HepG2 (cell line): Measurements from ENCODE around the gene TBC1D1. TPM values are rescaled to one million over a fixed set of nuclear protein-coding genes. Genes with fewer than 3 reads are reported as not detected.

Experiments
- ARID2 ChIP-seq: sonication (generic); formaldehyde crosslinking; IDR thresholded peaks from 2 replicates; pipeline ENCODE4 v1.8.1; 2022; ENCODE audit warnings: mild to moderate bottlenecking, missing genetic modification reagents, borderline replicate concordance
- ARNT ChIP-seq: fragments of 450-650 bp; IDR thresholded peaks from 2 replicates; pipeline ENCODE4 v1.6.1; 2017
- ATF4 ChIP-seq, 2 experiments: fragments of 450-650 bp in 1 of 2; sonication (generic) in 1 of 2; formaldehyde crosslinking; IDR thresholded peaks; 2 replicates each; pipeline versions ENCODE4 v1.5.0 to v1.8.0; 2020 to 2022; ENCODE audit warnings: mild to moderate bottlenecking in 1 of 2, missing genetic modification reagents in 1 of 2
- ATF7 ChIP-seq, 2 experiments: fragments of 450-650 bp in 1 of 2; sonication (generic) in 1 of 2; formaldehyde crosslinking in 1 of 2; IDR thresholded peaks; 2 replicates each; pipeline versions ENCODE4 v1.4.0 to v1.6.1; 2016 to 2020; ENCODE audit warnings: antibody characterized with exemption in 1 of 2, mild to moderate bottlenecking in 1 of 2, missing genetic modification reagents in 1 of 2
- ATRX ChIP-seq: sonication (generic); formaldehyde crosslinking; IDR thresholded peaks from 2 replicates; pipeline ENCODE4 v1.4.0; 2020; ENCODE audit warnings: missing genetic modification reagents, borderline replicate concordance
- CHD4 ChIP-seq: fragments of 200-600 bp; sonication (generic); IDR thresholded peaks from 2 replicates; pipeline ENCODE4 v1.7.0; 2017; ENCODE audit warnings: mild to moderate bottlenecking, low read length, borderline replicate concordance
- HDAC2 ChIP-seq: sonication (generic); formaldehyde crosslinking; IDR thresholded peaks from 2 replicates; pipeline ENCODE4 v1.4.0; 2020; ENCODE audit warnings: missing genetic modification reagents
- JUNB ChIP-seq: sonication (generic); formaldehyde crosslinking; IDR thresholded peaks from 2 replicates; pipeline ENCODE4 v1.8.0; 2022; ENCODE audit warnings: missing genetic modification reagents, mild to moderate bottlenecking, borderline replicate concordance
- NCOA2 ChIP-seq: sonication (generic); formaldehyde crosslinking; IDR thresholded peaks from 2 replicates; pipeline ENCODE4 v1.8.0; 2022; ENCODE audit warnings: inconsistent platforms
- SALL2 ChIP-seq: sonication (generic); formaldehyde crosslinking; IDR thresholded peaks from 2 replicates; pipeline ENCODE4 v1.8.1; 2023; ENCODE audit warnings: mild to moderate bottlenecking, missing genetic modification reagents, inconsistent platforms
- SNAI1 ChIP-seq: sonication (generic); formaldehyde crosslinking; IDR thresholded peaks from 2 replicates; pipeline ENCODE4 v1.5.0; 2020; ENCODE audit warnings: mild to moderate bottlenecking, missing genetic modification reagents, borderline replicate concordance
- TBP ChIP-seq: sonication (generic); formaldehyde crosslinking; IDR thresholded peaks from 2 replicates; pipeline ENCODE4 v1.5.0; 2020; ENCODE audit warnings: missing genetic modification reagents
- TCF7 ChIP-seq: sonication (generic); IDR thresholded peaks from 2 replicates; pipeline ENCODE4 v1.6.1; 2016; ENCODE audit warnings: antibody characterized with exemption, low read depth
- TEAD3 ChIP-seq: optimal IDR thresholded peaks from 2 replicates; pipeline ENCODE3; 2016; ENCODE audit warnings: borderline replicate concordance
- THAP11 ChIP-seq: IDR thresholded peaks from 2 replicates; pipeline ENCODE4 v1.6.1; 2016; ENCODE audit warnings: missing biosample characterization, missing genetic modification reagents
- TSC22D2 ChIP-seq: sonication (generic); formaldehyde crosslinking; IDR thresholded peaks from 2 replicates; pipeline ENCODE4 v1.5.1; 2020; ENCODE audit warnings: missing genetic modification reagents, mild to moderate bottlenecking, borderline replicate concordance
- ZBTB2 ChIP-seq: sonication (generic); formaldehyde crosslinking; IDR thresholded peaks from 2 replicates; pipeline ENCODE4 v1.8.0; 2022; ENCODE audit warnings: low read depth, missing genetic modification reagents
- ZBTB7B ChIP-seq: sonication (generic); formaldehyde crosslinking; IDR thresholded peaks from 2 replicates; pipeline ENCODE4 v1.4.0; 2020; ENCODE audit warnings: missing genetic modification reagents
- ZNF367 ChIP-seq: sonication (generic); formaldehyde crosslinking; IDR thresholded peaks from 2 replicates; pipeline ENCODE4 v1.4.0; 2020; ENCODE audit warnings: missing genetic modification reagents, borderline replicate concordance
- ZNF530 ChIP-seq: sonication (generic); formaldehyde crosslinking; IDR thresholded peaks from 2 replicates; pipeline ENCODE4 v1.5.0; 2020; ENCODE audit warnings: low read depth, mild to moderate bottlenecking, missing genetic modification reagents
- ZNF572 ChIP-seq: sonication (generic); formaldehyde crosslinking; IDR thresholded peaks from 2 replicates; pipeline ENCODE4 v1.5.1; 2020; ENCODE audit warnings: mild to moderate bottlenecking, missing genetic modification reagents
- ZNF775 ChIP-seq: sonication (generic); formaldehyde crosslinking; IDR thresholded peaks from 2 replicates; pipeline ENCODE4 v1.4.0; 2020; ENCODE audit warnings: missing genetic modification reagents, mild to moderate bottlenecking, moderate library complexity, borderline replicate concordance
- ZSCAN20 ChIP-seq: sonication (generic); formaldehyde crosslinking; IDR thresholded peaks from 2 replicates; pipeline ENCODE4 v1.4.0; 2020; ENCODE audit warnings: missing genetic modification reagents, mild to moderate bottlenecking, borderline replicate concordance
- polyA plus RNA-seq, 8 experiments: library from polyadenylated mRNA; depleted of rRNA in 3 of 8; stranded (reverse) in 7 of 8; unstranded in 1 of 8; fragments of >200 nt; fragmentation: Illumina TruSeq in 4 of 8; extraction: Trizol in 4 of 8; gene quantifications; 2 replicates each; pipeline versions ENCODE4 v1.2.1 to v1.2.3, GENCODE V29; 2011 to 2016; ENCODE audit warnings: low read depth in 4 of 8, missing spikeins in 1 of 8, mixed read lengths in 1 of 8; ENCODE audit not compliant: insufficient read depth in 1 of 8
- total RNA-seq, 5 experiments: library from RNA; depleted of rRNA; stranded (reverse); fragments of >200 nt; fragmentation: Illumina TruSeq; extraction: Trizol; gene quantifications; 2 replicates each; pipeline ENCODE4 v1.2.3, GENCODE V29; 2016; ENCODE audit warnings: low read depth in 1 of 5
- TF ChIP-seq, protein P1 (sequence below): sonication (generic); formaldehyde crosslinking; IDR thresholded peaks from 2 replicates; pipeline ENCODE4 v1.8.1; 2023; ENCODE audit warnings: mild to moderate bottlenecking, missing genetic modification reagents
- TF ChIP-seq, protein P2 (sequence below): sonication (generic); formaldehyde crosslinking; IDR thresholded peaks from 2 replicates; pipeline ENCODE4 v1.4.0; 2020; ENCODE audit warnings: missing genetic modification reagents; ENCODE audit errors: not compliant biosample characterization

Gene TBC1D1
- total and polyA plus RNA-seq, 2 of the 13 experiments (the other 11 are each of a cell fraction or from before 2014, with no cell fraction given), result 37.3 to 62.8 TPM

- TF ChIP-seq NCOA2, result no peak; the same call in 1 of the 2 replicates
- no peak for TF ChIP-seq ZNF775 (CRISPR knock-in tag)
- TF ChIP-seq CHD4, result no peak
- TF ChIP-seq TBP, result no peak
- TF ChIP-seq TCF7, result no peak
- TF ChIP-seq ZNF572, result no peak
- no peak for TF ChIP-seq ZNF367 (CRISPR knock-in tag)
- TF ChIP-seq ZSCAN20 (CRISPR knock-in tag), result no peak
- TF ChIP-seq, protein P1, sequence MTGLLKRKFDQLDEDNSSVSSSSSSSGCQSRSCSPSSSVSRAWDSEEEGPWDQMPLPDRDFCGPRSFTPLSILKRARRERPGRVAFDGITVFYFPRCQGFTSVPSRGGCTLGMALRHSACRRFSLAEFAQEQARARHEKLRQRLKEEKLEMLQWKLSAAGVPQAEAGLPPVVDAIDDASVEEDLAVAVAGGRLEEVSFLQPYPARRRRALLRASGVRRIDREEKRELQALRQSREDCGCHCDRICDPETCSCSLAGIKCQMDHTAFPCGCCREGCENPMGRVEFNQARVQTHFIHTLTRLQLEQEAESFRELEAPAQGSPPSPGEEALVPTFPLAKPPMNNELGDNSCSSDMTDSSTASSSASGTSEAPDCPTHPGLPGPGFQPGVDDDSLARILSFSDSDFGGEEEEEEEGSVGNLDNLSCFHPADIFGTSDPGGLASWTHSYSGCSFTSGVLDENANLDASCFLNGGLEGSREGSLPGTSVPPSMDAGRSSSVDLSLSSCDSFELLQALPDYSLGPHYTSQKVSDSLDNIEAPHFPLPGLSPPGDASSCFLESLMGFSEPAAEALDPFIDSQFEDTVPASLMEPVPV (CRISPR knock-in tag), result no peak
- no peak for TF ChIP-seq SNAI1
- TF ChIP-seq ATRX, result no peak
- TF ChIP-seq TEAD3 (CRISPR knock-in tag), result no peak
- TF ChIP-seq JUNB, result no peak
- no peak for TF ChIP-seq ATF7 (IDR thresholded peaks at IDR 0.05)
- TF ChIP-seq ATF7 (CRISPR knock-in tag; IDR thresholded peaks at IDR 0.05), result no peak
- TF ChIP-seq ZBTB2 (CRISPR knock-in tag), result no peak
- TF ChIP-seq HDAC2 (CRISPR knock-in tag), result peak; percentile 75
- TF ChIP-seq, protein P2, sequence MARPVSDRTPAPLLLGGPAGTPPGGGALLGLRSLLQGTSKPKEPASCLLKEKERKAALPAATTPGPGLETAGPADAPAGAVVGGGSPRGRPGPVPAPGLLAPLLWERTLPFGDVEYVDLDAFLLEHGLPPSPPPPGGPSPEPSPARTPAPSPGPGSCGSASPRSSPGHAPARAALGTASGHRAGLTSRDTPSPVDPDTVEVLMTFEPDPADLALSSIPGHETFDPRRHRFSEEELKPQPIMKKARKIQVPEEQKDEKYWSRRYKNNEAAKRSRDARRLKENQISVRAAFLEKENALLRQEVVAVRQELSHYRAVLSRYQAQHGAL (CRISPR knock-in tag), result no peak
- TF ChIP-seq TSC22D2 (CRISPR knock-in tag), result no peak
- no peak for TF ChIP-seq ZNF530 (CRISPR knock-in tag)
- no peak for TF ChIP-seq SALL2 (CRISPR knock-in tag)
- no peak for TF ChIP-seq THAP11
- TF ChIP-seq ATF4 (CRISPR knock-in tag; IDR thresholded peaks at IDR 0.05), result no peak
- no peak for TF ChIP-seq ARID2 (CRISPR knock-in tag)
- TF ChIP-seq ZBTB7B (CRISPR knock-in tag), result peak; percentile 58; the same call in 1 of the 2 replicates
- no peak for TF ChIP-seq ARNT
Observed at GRCh38 chr4:38109896-38110295, 219.0 kb downstream of the TBC1D1 start (continued).
